ENCODE data around the gene CDC42EP5.

DNA sequence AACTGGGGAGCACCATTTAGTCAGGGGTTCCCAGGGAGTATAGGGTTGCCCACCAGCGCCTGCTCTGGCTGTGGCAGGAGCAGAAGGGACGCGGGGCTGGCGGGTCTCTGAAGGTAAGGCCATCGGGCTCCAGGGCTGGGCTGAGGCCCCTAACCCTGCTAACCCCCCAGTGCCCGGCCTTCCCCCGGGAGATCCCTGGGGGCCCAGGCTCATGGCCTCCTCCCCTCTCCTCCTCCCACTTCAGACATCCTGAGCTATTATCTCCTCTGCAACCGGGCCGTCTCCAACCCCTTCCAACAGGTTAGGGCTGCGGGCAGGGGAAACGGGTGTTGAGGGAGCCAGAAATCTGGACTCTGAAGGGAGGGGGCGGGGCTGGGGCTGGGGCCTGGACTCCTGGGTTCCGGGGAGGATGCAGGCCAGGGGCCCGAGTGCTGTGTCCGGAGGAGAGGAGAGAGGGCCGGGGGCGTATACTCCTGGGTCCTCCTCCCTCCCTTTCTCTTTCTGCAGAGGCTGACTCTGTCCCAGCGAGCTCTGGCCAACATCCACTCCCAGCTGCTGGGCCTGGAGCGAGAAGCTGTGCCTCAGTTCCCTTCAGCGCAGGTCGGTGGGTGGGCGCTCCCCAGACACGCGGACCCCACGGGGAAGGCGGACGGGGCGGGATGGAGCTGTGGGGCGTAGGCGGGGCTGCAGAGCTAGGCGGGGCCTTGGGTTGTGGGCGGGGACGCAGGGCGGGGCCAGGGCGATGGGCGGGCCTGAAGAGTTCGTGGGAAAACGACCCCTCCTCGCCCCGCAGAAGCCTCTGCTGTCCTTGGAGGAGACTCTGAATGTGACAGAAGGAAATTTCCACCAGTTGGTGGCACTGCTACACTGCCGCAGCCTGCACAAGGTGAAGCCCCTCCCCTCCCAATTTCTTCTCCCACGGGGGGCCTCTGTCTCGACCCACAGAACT lies 42.5 kb downstream of the CDC42EP5 start:
- TF ChIP-seq, protein P1, sequence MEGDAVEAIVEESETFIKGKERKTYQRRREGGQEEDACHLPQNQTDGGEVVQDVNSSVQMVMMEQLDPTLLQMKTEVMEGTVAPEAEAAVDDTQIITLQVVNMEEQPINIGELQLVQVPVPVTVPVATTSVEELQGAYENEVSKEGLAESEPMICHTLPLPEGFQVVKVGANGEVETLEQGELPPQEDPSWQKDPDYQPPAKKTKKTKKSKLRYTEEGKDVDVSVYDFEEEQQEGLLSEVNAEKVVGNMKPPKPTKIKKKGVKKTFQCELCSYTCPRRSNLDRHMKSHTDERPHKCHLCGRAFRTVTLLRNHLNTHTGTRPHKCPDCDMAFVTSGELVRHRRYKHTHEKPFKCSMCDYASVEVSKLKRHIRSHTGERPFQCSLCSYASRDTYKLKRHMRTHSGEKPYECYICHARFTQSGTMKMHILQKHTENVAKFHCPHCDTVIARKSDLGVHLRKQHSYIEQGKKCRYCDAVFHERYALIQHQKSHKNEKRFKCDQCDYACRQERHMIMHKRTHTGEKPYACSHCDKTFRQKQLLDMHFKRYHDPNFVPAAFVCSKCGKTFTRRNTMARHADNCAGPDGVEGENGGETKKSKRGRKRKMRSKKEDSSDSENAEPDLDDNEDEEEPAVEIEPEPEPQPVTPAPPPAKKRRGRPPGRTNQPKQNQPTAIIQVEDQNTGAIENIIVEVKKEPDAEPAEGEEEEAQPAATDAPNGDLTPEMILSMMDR (IDR thresholded peaks at IDR 0.05; ENCODE audit: insufficient read depth, low read depth, low read length), result no peak
- no peak for TF ChIP-seq EZH2 (IDR thresholded peaks at IDR 0.05; ENCODE audit: insufficient read depth, low read length)

Measured in astrocyte (in vitro differentiated cells and primary cell).